Keratinocyte (primary cell): ENCODE data around the gene SS18L1.

Experiments used
- CTCF ChIP-seq, 3 experiments: IDR thresholded peaks in 1 of 3; conservative IDR thresholded peaks in 1 of 3; optimal IDR thresholded peaks in 1 of 3; 2 replicates in 2 of 3; 3 replicates in 1 of 3; pipeline versions ENCODE3 to v1.5.1; 2011; ENCODE audit warnings: low read length in 3 of 3, mild to moderate bottlenecking in 3 of 3, moderate library complexity in 2 of 3, control low read depth in 1 of 3, inconsistent platforms in 1 of 3; ENCODE audit not compliant: insufficient read depth in 2 of 3; ENCODE audit errors: extremely low read depth in 1 of 3
- EZH2 ChIP-seq: IDR thresholded peaks from one replicate; pipeline ENCODE4 v1.6.1; 2012; ENCODE audit warnings: inconsistent platforms, mild to moderate bottlenecking, low read length, moderate library complexity

- TF ChIP-seq CTCF (optimal IDR thresholded peaks at IDR 0.05 in 1 of 3, IDR thresholded peaks at IDR 0.05 in 1 of 3, conservative IDR thresholded peaks at IDR 0.05 in 1 of 3; ENCODE audit: extremely low read depth in 1 of 3, insufficient read depth in 2 of 3, low read length in 3 of 3) (no peak), EZH2 (no peak)
Measured at GRCh38 chr20:62164879-62165761, 21.6 kb downstream of the SS18L1 start.
